K562 (cell line): ENCODE data around the gene ARSK. TPM values are rescaled to one million over a fixed set of nuclear protein-coding genes. Genes with fewer than 3 reads are reported as not detected.

ENCODE experiments used
- FOSL1 ChIP-seq: fragments of 200-800 bp; sonication (Bioruptor generic); conservative IDR thresholded peaks from 2 replicates; pipeline ENCODE4 v1.6.1; 2016; ENCODE audit warnings: missing genetic modification characterization, missing compliant biosample characterization
- RUNX1 ChIP-seq: sonication (generic); IDR thresholded peaks from 2 replicates; pipeline ENCODE4 v1.6.1; 2016; ENCODE audit warnings: antibody characterized with exemption, low read depth
- SMC3 ChIP-seq: conservative IDR thresholded peaks from 2 replicates; pipeline ENCODE4 v1.6.1; 2011; ENCODE audit warnings: low read depth, low read length, improper control_type of control experiment; ENCODE audit not compliant: insufficient read depth
- SREBF1 ChIP-seq: fragments of 150-350 bp; IDR thresholded peaks from 2 replicates; pipeline ENCODE4 v1.6.1; 2014; ENCODE audit warnings: antibody characterized with exemption, low read depth, low read length, borderline replicate concordance
- TCFL5 ChIP-seq: fragments of 250-450 bp; sonication (Bioruptor Pico); conservative IDR thresholded peaks from 2 replicates; pipeline ENCODE4 v1.6.1; 2021; ENCODE audit warnings: mild to moderate bottlenecking, moderate library complexity, matching md5 sums
- polyA plus RNA-seq, 8 experiments: library from polyadenylated mRNA; depleted of rRNA in 4 of 8; stranded (reverse) in 5 of 8; unstranded in 3 of 8; fragments of >200 nt; fragmentation: Nextera tagmentation in 2 of 8; fragmentation: Illumina TruSeq in 1 of 8; extraction: Ambion mirVana in 2 of 8; extraction: Trizol in 1 of 8; gene quantifications; 2 replicates each; pipeline versions ENCODE4 v1.2.1 to v1.2.3, GENCODE V29; 2011 to 2014; ENCODE audit warnings: inconsistent platforms in 1 of 8, missing spikeins in 1 of 8
- total RNA-seq, 7 experiments: library from RNA; depleted of rRNA in 6 of 7; stranded (reverse); fragments of >200 nt in 6 of 7; fragmentation: Illumina TruSeq in 2 of 7; extraction: Trizol in 2 of 7; gene quantifications; 2 replicates each; pipeline versions ENCODE4 v1.2.1 to v1.2.3, GENCODE V29; 2011 to 2021; ENCODE audit warnings: low replicate concordance in 1 of 7
- TF ChIP-seq, protein P1 (sequence below), 2 experiments: fragments of 450-650 bp in 1 of 2; sonication (generic) in 1 of 2; formaldehyde crosslinking in 1 of 2; IDR thresholded peaks; 2 replicates each; pipeline versions ENCODE4 v1.7.1 to v1.9.0; 2016 to 2022; ENCODE audit warnings: inconsistent platforms in 1 of 2, mild to moderate bottlenecking in 1 of 2, missing genetic modification reagents in 1 of 2
- TF ChIP-seq, protein P2 (sequence below): fragments of 250-450 bp; sonication (Bioruptor Pico); IDR thresholded peaks from 2 replicates; pipeline ENCODE4 v1.9.0; 2021; ENCODE audit warnings: mild to moderate bottlenecking, inconsistent platforms
- TF ChIP-seq, protein P3 (sequence below): fragments of 250-450 bp; sonication (Bioruptor Pico); IDR thresholded peaks from 2 replicates; pipeline ENCODE4 v1.5.0; 2022; ENCODE audit warnings: mild to moderate bottlenecking
- TF ChIP-seq, protein P4 (sequence below): sonication (generic); formaldehyde crosslinking; IDR thresholded peaks from 2 replicates; pipeline ENCODE4 v1.8.1; 2022; ENCODE audit warnings: missing genetic modification reagents

Gene ARSK
- total and polyA plus RNA-seq, 9 of the 15 experiments (the other 6 are each of a cell fraction or from before 2014, with no cell fraction given), result 2.7 to 9.4 (median 7.1) TPM

DNA sequence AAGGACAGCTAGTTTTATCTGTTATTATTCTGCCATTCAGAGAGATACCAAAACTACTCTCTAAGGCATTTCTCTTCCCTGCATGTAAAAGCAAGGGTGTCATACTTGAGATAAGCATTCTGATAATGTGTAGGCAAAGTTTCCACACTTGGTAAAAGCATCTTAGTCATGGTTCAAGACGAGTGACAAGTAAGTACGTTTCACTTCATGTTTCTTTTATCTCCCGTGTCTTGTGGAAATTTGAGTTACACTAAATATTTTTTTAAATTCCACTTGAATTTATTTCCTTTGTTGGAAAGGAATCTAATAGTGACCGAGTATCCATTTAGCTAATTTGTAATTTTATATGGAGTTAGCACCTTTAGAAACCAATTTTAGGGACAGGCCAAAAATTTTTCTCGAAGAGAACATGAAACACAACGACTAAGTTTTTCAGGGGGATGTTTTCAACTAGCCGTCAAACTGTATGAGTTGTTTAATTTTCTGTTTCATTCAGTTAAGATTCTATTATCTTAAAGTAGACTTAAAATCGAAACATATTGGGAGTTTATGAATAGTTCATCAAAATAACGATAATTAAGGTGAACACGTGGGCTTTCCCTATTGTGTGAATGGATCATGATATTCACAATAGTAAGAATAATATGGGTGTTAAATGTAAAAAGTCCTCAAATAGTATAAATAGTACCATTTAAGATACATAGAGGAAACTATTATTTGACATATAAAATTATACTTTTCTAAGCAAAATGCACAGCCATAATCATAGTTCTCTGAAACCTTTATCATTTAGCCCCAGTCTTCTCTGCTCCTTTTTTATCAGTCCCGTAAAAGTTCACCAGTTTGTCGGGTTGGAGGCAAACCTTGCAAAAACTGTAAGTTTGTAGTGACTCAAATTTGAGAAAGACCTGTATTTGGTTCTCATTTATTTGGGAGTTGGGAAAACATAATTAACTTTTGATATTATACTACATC lies 93.3 kb downstream of the ARSK start (continued):
- TF ChIP-seq, protein P1, sequence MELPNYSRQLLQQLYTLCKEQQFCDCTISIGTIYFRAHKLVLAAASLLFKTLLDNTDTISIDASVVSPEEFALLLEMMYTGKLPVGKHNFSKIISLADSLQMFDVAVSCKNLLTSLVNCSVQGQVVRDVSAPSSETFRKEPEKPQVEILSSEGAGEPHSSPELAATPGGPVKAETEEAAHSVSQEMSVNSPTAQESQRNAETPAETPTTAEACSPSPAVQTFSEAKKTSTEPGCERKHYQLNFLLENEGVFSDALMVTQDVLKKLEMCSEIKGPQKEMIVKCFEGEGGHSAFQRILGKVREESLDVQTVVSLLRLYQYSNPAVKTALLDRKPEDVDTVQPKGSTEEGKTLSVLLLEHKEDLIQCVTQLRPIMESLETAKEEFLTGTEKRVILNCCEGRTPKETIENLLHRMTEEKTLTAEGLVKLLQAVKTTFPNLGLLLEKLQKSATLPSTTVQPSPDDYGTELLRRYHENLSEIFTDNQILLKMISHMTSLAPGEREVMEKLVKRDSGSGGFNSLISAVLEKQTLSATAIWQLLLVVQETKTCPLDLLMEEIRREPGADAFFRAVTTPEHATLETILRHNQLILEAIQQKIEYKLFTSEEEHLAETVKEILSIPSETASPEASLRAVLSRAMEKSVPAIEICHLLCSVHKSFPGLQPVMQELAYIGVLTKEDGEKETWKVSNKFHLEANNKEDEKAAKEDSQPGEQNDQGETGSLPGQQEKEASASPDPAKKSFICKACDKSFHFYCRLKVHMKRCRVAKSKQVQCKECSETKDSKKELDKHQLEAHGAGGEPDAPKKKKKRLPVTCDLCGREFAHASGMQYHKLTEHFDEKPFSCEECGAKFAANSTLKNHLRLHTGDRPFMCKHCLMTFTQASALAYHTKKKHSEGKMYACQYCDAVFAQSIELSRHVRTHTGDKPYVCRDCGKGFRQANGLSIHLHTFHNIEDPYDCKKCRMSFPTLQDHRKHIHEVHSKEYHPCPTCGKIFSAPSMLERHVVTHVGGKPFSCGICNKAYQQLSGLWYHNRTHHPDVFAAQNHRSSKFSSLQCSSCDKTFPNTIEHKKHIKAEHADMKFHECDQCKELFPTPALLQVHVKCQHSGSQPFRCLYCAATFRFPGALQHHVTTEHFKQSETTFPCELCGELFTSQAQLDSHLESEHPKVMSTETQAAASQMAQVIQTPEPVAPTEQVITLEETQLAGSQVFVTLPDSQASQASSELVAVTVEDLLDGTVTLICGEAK (IDR thresholded peaks at IDR 0.05), result no peak
- TF ChIP-seq, protein P1 (CRISPR knock-in tag; IDR thresholded peaks at IDR 0.05), result no peak
- TF ChIP-seq RUNX1 (no peak), TCFL5 (CRISPR knock-in tag) (no peak), FOSL1 (tag) (peak; percentile 84), SMC3 (no peak), SREBF1 (no peak)
- TF ChIP-seq, protein P2, sequence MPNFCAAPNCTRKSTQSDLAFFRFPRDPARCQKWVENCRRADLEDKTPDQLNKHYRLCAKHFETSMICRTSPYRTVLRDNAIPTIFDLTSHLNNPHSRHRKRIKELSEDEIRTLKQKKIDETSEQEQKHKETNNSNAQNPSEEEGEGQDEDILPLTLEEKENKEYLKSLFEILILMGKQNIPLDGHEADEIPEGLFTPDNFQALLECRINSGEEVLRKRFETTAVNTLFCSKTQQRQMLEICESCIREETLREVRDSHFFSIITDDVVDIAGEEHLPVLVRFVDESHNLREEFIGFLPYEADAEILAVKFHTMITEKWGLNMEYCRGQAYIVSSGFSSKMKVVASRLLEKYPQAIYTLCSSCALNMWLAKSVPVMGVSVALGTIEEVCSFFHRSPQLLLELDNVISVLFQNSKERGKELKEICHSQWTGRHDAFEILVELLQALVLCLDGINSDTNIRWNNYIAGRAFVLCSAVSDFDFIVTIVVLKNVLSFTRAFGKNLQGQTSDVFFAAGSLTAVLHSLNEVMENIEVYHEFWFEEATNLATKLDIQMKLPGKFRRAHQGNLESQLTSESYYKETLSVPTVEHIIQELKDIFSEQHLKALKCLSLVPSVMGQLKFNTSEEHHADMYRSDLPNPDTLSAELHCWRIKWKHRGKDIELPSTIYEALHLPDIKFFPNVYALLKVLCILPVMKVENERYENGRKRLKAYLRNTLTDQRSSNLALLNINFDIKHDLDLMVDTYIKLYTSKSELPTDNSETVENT (CRISPR knock-in tag), result no peak
- TF ChIP-seq, protein P3, sequence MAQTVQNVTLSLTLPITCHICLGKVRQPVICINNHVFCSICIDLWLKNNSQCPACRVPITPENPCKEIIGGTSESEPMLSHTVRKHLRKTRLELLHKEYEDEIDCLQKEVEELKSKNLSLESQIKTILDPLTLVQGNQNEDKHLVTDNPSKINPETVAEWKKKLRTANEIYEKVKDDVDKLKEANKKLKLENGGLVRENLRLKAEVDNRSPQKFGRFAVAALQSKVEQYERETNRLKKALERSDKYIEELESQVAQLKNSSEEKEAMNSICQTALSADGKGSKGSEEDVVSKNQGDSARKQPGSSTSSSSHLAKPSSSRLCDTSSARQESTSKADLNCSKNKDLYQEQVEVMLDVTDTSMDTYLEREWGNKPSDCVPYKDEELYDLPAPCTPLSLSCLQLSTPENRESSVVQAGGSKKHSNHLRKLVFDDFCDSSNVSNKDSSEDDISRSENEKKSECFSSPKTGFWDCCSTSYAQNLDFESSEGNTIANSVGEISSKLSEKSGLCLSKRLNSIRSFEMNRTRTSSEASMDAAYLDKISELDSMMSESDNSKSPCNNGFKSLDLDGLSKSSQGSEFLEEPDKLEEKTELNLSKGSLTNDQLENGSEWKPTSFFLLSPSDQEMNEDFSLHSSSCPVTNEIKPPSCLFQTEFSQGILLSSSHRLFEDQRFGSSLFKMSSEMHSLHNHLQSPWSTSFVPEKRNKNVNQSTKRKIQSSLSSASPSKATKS, result no peak
- TF ChIP-seq, protein P4, sequence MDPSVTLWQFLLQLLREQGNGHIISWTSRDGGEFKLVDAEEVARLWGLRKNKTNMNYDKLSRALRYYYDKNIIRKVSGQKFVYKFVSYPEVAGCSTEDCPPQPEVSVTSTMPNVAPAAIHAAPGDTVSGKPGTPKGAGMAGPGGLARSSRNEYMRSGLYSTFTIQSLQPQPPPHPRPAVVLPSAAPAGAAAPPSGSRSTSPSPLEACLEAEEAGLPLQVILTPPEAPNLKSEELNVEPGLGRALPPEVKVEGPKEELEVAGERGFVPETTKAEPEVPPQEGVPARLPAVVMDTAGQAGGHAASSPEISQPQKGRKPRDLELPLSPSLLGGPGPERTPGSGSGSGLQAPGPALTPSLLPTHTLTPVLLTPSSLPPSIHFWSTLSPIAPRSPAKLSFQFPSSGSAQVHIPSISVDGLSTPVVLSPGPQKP (CRISPR knock-in tag), result no peak
